Fibroblast of pulmonary artery (primary cell): Measurements from ENCODE around the gene FITM2.
"Not testable (repeated sequence)": the region's sequence is repeated elsewhere in the genome, so short reads cannot be mapped to it uniquely, and the experiment has no call there.

Experiments
- DNase-seq: peaks from one replicate; pipeline ENCODE4 v3.0.0-alpha.2; 2010; ENCODE audit warnings: low read depth
- H3K4me3 ChIP-seq: replicated peaks from 2 replicates; pipeline ENCODE4 v1.5.1; 2011; ENCODE audit warnings: low read depth, mild to moderate bottlenecking, control low read depth, low read length, moderate library complexity
- TF ChIP-seq, protein P1 (sequence below): IDR thresholded peaks from 2 replicates; pipeline ENCODE4 v1.5.1; 2011; ENCODE audit warnings: mild to moderate bottlenecking, control low read depth, low read length, inconsistent platforms; ENCODE audit errors: missing control alignments

Gene FITM2

DNA sequence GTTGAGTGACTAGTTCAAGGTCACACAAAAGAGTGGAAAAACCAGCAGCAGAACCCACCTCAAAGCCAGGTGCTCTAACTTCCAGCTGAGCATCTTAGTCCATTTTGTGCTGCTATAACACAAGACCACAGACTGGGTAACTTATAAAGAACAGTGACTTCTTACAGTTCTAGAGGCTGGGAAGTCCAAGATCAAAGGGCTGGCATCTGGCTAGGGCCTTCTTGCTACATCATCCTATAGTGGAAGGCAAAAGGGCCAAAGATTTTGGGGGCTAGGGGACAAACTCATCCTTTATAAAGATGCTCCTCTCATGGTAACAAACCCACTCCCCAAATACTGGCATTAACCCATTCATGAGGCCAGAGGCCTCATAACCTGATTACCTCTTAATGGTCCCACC is 9.7 kb downstream of the FITM2 start:
- TF ChIP-seq, protein P1, sequence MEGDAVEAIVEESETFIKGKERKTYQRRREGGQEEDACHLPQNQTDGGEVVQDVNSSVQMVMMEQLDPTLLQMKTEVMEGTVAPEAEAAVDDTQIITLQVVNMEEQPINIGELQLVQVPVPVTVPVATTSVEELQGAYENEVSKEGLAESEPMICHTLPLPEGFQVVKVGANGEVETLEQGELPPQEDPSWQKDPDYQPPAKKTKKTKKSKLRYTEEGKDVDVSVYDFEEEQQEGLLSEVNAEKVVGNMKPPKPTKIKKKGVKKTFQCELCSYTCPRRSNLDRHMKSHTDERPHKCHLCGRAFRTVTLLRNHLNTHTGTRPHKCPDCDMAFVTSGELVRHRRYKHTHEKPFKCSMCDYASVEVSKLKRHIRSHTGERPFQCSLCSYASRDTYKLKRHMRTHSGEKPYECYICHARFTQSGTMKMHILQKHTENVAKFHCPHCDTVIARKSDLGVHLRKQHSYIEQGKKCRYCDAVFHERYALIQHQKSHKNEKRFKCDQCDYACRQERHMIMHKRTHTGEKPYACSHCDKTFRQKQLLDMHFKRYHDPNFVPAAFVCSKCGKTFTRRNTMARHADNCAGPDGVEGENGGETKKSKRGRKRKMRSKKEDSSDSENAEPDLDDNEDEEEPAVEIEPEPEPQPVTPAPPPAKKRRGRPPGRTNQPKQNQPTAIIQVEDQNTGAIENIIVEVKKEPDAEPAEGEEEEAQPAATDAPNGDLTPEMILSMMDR: no peak
- H3K4me3 ChIP-seq: no peak overlapping the region
- DNase-seq: no peak

DNA sequence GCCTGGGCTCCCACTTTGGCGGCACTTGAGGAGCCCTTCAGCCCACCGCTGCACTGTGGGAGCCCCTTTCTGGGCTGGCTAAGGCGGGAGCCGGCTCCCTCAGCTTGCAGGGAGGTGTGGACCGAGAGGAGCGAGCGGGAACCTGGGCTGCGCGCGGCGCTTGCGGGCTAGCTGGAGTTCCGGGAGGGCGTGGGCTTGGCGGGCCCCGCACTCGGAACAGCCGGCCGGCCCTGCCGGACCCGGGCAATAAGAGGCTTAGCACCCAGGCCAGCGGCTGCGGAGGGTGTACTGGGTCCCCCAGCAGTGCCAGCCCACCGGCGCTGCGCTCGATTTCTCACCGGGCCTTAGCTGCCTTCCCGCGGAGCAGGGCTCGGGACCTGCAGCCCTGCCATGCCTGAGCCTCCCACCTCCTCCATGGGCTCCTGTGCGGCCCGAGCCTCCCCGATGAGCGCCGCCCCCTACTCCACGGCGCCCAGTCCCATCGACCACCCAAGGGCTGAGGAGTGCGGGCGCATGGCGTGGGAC is 11.9 kb downstream of the FITM2 start:
- not testable (repeated sequence) for H3K4me3 ChIP-seq, DNase-seq

GRCh38 chr20:44297721-44298120 is 13.3 kb downstream of the FITM2 start:
- no peak overlapping the region for H3K4me3 ChIP-seq
- no peak for DNase-seq
- TF ChIP-seq, protein P1: no peak

DNA sequence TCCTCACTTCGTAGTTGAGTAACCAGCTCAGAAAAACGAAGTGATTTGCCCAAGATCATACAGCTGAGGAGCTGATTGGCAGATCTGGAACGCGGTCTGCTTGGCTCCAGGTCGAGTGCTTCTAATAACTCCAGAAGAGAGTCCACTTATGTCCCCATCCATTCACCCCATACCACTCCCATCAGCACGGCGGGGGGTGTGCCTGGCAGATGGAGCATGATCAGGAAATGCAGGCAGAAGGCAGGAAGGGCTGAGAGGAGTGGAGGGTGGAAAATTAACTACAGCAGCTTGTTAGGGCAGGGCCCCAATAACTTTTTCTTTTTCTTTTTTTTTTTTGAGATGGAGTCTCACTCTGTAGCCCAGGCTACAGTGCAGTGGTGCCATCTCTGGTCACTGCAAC is 15.0 kb downstream of the FITM2 start:
- TF ChIP-seq, protein P1: no peak
- no peak for DNase-seq
- no peak overlapping the region for H3K4me3 ChIP-seq

DNA sequence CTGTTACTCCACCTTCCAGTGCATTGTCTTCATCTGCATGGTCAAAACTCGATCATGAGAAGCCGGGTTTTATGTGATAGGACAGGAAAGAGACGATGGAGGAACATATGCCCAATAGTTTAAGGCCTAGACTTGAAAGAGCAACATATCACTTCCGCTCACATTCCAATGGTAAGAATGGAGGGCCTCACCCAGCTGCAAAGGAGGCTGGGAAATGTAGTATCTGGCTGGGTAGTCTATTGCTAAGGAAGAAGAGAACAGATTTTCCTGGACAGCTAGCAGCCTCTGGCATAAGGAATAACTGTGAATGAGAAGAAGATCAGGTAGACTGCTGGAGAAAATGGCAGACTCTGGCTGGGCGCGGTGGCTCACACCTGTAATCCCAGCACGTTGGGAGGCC is 19.2 kb downstream of the FITM2 start:
- no peak for DNase-seq
- H3K4me3 ChIP-seq: no peak overlapping the region
- TF ChIP-seq, protein P1: no peak

DNA sequence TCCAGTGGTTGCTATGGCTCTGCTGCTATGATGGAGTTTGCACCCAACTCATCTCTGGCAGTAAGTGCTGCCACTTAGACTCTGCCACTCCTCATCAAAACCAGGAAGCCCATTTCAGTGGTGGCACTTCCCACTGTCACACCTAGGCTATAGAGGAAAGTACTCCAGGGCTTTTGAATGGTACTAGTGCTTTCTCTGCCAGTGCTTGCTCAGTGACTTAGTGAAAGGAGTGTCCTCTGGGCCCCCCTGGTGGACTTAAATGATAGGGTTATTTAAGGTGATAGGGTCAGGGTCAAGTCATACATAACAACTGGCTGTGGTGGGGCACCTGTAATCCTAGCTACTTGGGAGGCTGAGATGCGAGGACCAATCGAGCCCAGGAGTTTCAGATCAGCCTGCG is 22.8 kb downstream of the FITM2 start:
- no peak overlapping the region for H3K4me3 ChIP-seq
- TF ChIP-seq, protein P1: no peak
- DNase-seq: no peak

GRCh38 chr20:44287272-44288097 is 23.5 kb downstream of the FITM2 start:
- TF ChIP-seq, protein P1: no peak
- peak; percentile 45 for DNase-seq
- H3K4me3 ChIP-seq: no peak overlapping the region
